Measurements from ENCODE around the gene BCL2L2.
"Not testable (repeated sequence)": the region's sequence is repeated elsewhere in the genome, so short reads cannot be mapped to it uniquely, and the experiment has no call there.

Gene BCL2L2

GRCh38 chr14:23306412-23307145, at the start of gene BCL2L2:
Gene BCL2L2 (plus strand): TSS chr14:23306833. CDS start chr14:23307768, 935 bp downstream.
- DNase-seq (ENCODE audit: low spot score) = no peak

GRCh38 chr14:23258256-23258655, 48.4 kb upstream of the BCL2L2 start:
- DNase-seq (ENCODE audit: low spot score) = no peak

- DNase-seq (ENCODE audit: low spot score) = no peak
Measured at GRCh38 chr14:23259426-23259825, 47.2 kb upstream of the BCL2L2 start.

- not testable (repeated sequence) for DNase-seq (ENCODE audit: low spot score)
Measured at GRCh38 chr14:23260849-23261248, 45.8 kb upstream of the BCL2L2 start.

- no peak for DNase-seq (ENCODE audit: low spot score)
Measured at GRCh38 chr14:23269193-23269592, 37.4 kb upstream of the BCL2L2 start.

- no peak for DNase-seq (ENCODE audit: low spot score)
Measured at GRCh38 chr14:23275412-23275811, 31.2 kb upstream of the BCL2L2 start.

GRCh38 chr14:23277189-23277588, 29.4 kb upstream of the BCL2L2 start:
- no peak for DNase-seq (ENCODE audit: low spot score)

GRCh38 chr14:23277928-23278327, 28.7 kb upstream of the BCL2L2 start:
- not testable (repeated sequence) for DNase-seq (ENCODE audit: low spot score)

- DNase-seq (ENCODE audit: low spot score) = no peak
Measured at GRCh38 chr14:23281247-23281646, 25.4 kb upstream of the BCL2L2 start.

- DNase-seq (ENCODE audit: low spot score) = peak; percentile 8
Measured at GRCh38 chr14:23284654-23285529, 21.7 kb upstream of the BCL2L2 start.

GRCh38 chr14:23285530-23286019, 21.1 kb upstream of the BCL2L2 start:
- peak; percentile 12 for DNase-seq (ENCODE audit: low spot score)

GRCh38 chr14:23286020-23286901, 20.4 kb upstream of the BCL2L2 start, which contains the start of gene HOMEZ:
Gene HOMEZ (minus strand): TSS chr14:23286132. CDS start chr14:23285952, 180 bp downstream.
- DNase-seq (ENCODE audit: low spot score) = peak; percentile 97

GRCh38 chr14:23286902-23287479, 19.6 kb upstream of the BCL2L2 start:
- no peak for DNase-seq (ENCODE audit: low spot score)

GRCh38 chr14:23294734-23295561, 11.7 kb upstream of the BCL2L2 start:
- peak; percentile 67 for DNase-seq (ENCODE audit: low spot score)

- no peak for DNase-seq (ENCODE audit: low spot score)
Measured at GRCh38 chr14:23296012-23296777, 10.4 kb upstream of the BCL2L2 start.

- no peak for DNase-seq (ENCODE audit: low spot score)
Measured at GRCh38 chr14:23297096-23297495, 9.5 kb upstream of the BCL2L2 start.

GRCh38 chr14:23297611-23298277, 8.9 kb upstream of the BCL2L2 start:
- DNase-seq (ENCODE audit: low spot score) = no peak

- DNase-seq (ENCODE audit: low spot score) = peak; percentile 42
Measured at GRCh38 chr14:23299211-23299957, 7.2 kb upstream of the BCL2L2 start.
